Measurements from ENCODE around the gene TIGD3. TPM values are rescaled to one million over a fixed set of nuclear protein-coding genes. Genes with fewer than 3 reads are reported as not detected.
"Not testable (repeated sequence)": the region's sequence is repeated elsewhere in the genome, so short reads cannot be mapped to it uniquely, and the experiment has no call there.

The TIGD3 gene
- total and polyA plus RNA-seq, 12 donors, result 0.11 to 0.87 (median 0.33) TPM; not detected in 2

DNA sequence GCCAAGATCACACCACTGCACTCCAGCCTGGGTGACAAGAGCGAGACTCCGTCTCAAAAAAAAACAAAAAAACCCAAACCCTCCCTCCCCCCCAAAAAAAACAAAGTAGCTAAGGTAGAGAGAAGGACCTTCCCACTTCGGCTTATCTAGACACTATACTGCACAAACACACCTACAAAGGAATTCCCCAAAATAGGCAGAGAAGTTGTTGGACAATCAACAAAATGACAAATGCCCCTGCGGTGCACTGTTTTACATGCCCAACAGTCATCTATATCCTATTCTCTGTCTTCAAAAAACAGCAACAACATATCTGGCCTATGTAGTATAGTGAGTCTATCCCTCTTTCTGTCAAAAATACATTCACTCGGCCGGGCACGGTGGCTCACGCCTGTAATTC, 27.5 kb upstream of the TIGD3 start:
- H3K27ac ChIP-seq, result no peak overlapping the region
- H3K27me3 ChIP-seq, result no peaks in the 10 kb centered on the region
- DNase-seq (no peak), ATAC-seq (no peak)
- no peaks in the 10 kb centered on the region for H3K9me3 ChIP-seq
- intact Hi-C loops (cut with DNase I), result loop anchor here in 1 of 10 donors (1.0 kb wide), 1 partner anchor 10 kb away; no protein-coding TSS in a partner anchor
- 85 to 88% methylated on average over 8 of the region's 8 CpGs for WGBS, 2 donors
- peaks cover 0 to 22% (median 12%) of the 10 kb centered on the region in 9 donors for H3K4me1 ChIP-seq
- H3K4me3 ChIP-seq, result no peak overlapping the region
- peaks cover 0 to 12% (median under 1%) of the 10 kb centered on the region in 9 donors for H3K36me3 ChIP-seq
- TF ChIP-seq, protein P1, sequence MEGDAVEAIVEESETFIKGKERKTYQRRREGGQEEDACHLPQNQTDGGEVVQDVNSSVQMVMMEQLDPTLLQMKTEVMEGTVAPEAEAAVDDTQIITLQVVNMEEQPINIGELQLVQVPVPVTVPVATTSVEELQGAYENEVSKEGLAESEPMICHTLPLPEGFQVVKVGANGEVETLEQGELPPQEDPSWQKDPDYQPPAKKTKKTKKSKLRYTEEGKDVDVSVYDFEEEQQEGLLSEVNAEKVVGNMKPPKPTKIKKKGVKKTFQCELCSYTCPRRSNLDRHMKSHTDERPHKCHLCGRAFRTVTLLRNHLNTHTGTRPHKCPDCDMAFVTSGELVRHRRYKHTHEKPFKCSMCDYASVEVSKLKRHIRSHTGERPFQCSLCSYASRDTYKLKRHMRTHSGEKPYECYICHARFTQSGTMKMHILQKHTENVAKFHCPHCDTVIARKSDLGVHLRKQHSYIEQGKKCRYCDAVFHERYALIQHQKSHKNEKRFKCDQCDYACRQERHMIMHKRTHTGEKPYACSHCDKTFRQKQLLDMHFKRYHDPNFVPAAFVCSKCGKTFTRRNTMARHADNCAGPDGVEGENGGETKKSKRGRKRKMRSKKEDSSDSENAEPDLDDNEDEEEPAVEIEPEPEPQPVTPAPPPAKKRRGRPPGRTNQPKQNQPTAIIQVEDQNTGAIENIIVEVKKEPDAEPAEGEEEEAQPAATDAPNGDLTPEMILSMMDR (IDR thresholded peaks at IDR 0.05), result no peak

DNA sequence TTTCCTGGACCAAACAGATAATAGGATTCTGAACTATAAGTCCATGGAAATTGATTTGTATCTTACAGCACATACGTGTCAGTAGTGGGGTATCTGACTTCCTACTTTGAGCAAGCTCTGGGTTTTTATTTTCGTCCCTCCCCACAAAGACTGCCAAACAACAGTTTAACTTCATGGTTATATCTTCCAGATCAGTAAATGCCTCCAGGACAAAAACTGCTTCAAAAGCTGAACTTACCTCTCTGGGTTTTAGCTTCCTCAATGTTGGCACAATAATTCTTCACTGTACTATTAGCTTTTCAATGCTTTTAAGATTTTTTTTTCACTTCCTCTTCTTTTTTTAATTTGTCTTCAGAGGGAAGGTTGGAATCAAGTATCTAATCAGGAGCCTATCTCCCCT, 25.1 kb upstream of the TIGD3 start:
- intact Hi-C loops (cut with DNase I), result loop anchor here in 1 of 10 donors (2.0 kb wide), 1 partner anchor 55 kb away; no protein-coding TSS in a partner anchor
- no peaks in the 10 kb centered on the region for H3K36me3 ChIP-seq
- 45 to 51% methylated on average over 2 of the region's 2 CpGs for WGBS, 2 donors

DNA sequence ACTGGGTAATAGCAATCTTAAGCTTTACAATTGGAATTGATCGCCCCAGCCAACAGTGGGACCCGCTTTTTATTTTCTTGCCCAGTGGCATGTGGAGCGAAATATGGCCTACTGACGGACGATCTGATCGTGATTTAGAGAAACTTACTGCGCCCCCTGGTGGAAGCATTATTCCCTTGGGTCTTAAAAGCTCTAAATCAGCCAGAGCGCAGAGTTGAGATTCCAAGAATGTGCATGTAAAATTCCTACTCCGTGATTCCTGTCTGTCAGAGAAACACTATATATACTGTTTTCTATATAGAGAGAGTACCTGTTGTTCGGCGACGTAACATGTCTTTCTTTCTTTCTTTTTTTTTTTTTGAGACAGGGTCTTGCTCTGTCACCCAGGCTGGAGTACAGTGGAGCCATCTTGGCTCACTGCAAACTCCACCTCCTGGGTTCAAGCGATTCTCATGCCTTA, 24.6 kb upstream of the TIGD3 start:
- Histone ChIP-seq H3K27me3 (no peaks in the 10 kb centered on the region), H3K27ac (peak overlapping the region in 5 of 10 donors; percentile 8 to 51 (median 20)), H3K4me1 (peaks cover 3 to 25% (median 17%) of the 10 kb centered on the region in 9 donors), H3K36me3 (no peaks in the 10 kb centered on the region), H3K4me3 (peak overlapping the region in 1 of 10 donors; percentile 6), H3K9me3 (no peaks in the 10 kb centered on the region)
- intact Hi-C loops (cut with DNase I), result loop anchor here in 7 of 10 donors (1.0 to 5.0 kb wide), 3 partner anchors 53 to 55 kb away; no protein-coding TSS in a partner anchor
- ATAC-seq (peak in 7 of 8 donors; percentile 15 to 45 (median 34)), DNase-seq (peak; percentile 37 to 91)
- 6 to 7% methylated on average over 13 of the region's 13 CpGs for WGBS, 2 donors
- TF ChIP-seq, protein P1 (IDR thresholded peaks at IDR 0.05), result peak; percentile 78 to 85 (median 84)

More for the DNA sequence above, 25.1 kb upstream of the TIGD3 start:
- Histone ChIP-seq H3K27ac (peak overlapping the region in 5 of 10 donors; percentile 8 to 51 (median 20)), H3K4me1 (peaks cover 0 to 20% (median 12%) of the 10 kb centered on the region in 9 donors), H3K4me3 (peak overlapping the region in 1 of 10 donors; percentile 6), H3K27me3 (no peaks in the 10 kb centered on the region), H3K9me3 (no peaks in the 10 kb centered on the region)
- TF ChIP-seq, protein P1 (IDR thresholded peaks at IDR 0.05), result no peak
- DNase-seq (no peak), ATAC-seq (no peak)

DNA sequence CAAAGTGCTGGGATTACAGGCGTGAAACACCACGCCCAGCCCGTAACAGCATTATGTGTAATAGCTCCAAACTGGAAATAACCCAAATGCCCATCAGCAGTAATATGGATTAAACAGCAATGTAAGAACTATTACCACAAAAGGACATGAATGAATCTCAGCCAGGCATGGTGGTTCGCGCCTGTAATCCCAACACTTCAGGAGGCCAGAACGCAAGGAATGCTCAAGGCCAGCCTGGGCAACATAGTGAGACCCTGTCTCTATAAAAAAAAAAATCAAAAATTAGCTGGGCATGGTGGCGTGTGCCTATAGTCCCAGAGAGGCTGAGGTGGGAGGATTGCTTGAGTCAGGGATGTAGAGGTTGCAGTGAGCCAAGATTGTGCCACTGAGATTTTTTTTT, 24.0 kb upstream of the TIGD3 start:
- Histone ChIP-seq H3K27me3 (no peaks in the 10 kb centered on the region), H3K4me1 (peaks cover 7 to 31% (median 23%) of the 10 kb centered on the region in 9 donors), H3K9me3 (no peaks in the 10 kb centered on the region), H3K27ac (no peak overlapping the region), H3K36me3 (peaks cover 0 to under 1% (median 0%) of the 10 kb centered on the region in 9 donors), H3K4me3 (no peak overlapping the region)
- TF ChIP-seq, protein P1 (IDR thresholded peaks at IDR 0.05), result no peak
- 83 to 85% methylated on average over 7 of the region's 7 CpGs for WGBS, 2 donors
- no peak for ATAC-seq
- intact Hi-C loops (cut with DNase I), result loop anchor here in 6 of 10 donors (1.0 to 5.0 kb wide), 2 partner anchors 53 to 55 kb away; no protein-coding TSS in a partner anchor
- no peak for DNase-seq

DNA sequence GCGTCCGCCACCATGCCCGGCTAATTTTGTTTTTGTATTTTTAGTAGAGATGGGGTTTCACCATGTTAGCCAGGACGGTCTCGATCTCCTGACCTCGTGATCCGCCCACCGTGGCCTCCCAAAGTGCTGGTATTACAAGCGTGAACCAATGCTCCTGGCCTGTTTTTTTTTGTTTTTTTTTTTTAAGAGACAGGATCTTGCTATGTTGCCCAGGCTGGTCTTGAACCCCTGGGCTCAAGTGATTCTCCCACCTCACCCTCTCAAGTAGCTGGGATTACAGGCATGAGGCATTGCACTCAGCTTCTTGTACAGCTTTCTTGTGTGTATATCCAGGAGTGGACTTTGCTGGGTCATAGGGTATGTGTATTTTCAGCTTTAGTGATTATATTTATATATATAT, 22.0 kb upstream of the TIGD3 start:
- H3K4me3 ChIP-seq, ATAC-seq, DNase-seq, H3K27me3 ChIP-seq, H3K9me3 ChIP-seq, H3K27ac ChIP-seq: not testable (repeated sequence)
- WGBS, 2 donors, result 89 to 96% methylated on average over 9 of the region's 9 CpGs
- peaks cover 0 to 14% (median 0%) of the 10 kb centered on the region in 9 donors for H3K36me3 ChIP-seq
- peaks cover 7 to 45% (median 30%) of the 10 kb centered on the region in 9 donors for H3K4me1 ChIP-seq
- intact Hi-C loops (cut with DNase I), result loop anchor here in 2 of 10 donors (5.0 kb wide), 1 partner anchor 55 kb away; no protein-coding TSS in a partner anchor
